AG08395 (cell line): ENCODE data around the gene TBC1D5.
A peak's percentile ranks its signal among the peaks of the same experiment; 100 is the strongest.

Experiments used
- DNase-seq: peaks from one replicate; pipeline ENCODE4 v3.0.0; 2012; ENCODE audit warnings: mixed read lengths, low spot score

TBC1D5 gene

DNA sequence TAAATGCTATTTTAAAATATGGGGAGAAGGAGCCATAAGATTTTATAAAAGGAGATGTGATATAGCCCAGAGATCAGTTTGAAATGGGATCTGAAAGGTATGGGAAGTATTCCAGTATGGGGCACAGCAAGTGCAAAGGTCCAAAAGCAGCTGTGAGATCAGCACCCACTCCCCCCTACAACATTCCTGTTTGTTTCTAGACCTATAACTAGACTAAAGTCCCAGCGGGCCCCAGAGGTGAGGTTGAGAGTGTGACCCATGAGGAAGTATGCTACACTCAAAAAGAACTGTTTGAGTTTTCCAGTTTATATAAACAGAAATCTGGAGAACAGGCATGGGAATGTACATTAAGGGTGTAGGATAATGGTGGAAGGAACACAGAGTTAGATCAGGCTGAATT is 152.5 kb downstream of the TBC1D5 start:
- no peak for DNase-seq

DNA sequence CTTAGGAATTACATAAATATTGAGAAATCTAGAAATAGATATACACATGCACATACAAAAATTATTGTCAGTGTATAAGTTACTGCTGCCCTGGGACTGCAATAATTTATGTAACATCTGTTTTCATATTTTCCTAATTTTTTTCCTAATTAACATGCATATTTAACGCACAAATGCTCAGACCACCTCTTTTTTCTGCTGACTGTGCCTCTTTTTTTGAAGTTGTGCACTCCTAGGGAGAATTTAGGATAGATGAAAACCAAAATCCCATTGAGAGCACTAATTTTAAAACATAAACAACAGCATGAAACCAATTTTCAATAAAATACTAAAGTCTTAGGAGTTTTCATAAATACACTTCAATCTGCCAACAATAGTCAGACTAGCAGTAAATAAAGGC is 154.0 kb downstream of the TBC1D5 start:
- DNase-seq, result no peak

- no peak for DNase-seq
Observed at GRCh38 chr3:17585394-17586325, 156.8 kb downstream of the TBC1D5 start.

- no peak for DNase-seq
Observed at GRCh38 chr3:17584066-17584465, 158.4 kb downstream of the TBC1D5 start.

DNA sequence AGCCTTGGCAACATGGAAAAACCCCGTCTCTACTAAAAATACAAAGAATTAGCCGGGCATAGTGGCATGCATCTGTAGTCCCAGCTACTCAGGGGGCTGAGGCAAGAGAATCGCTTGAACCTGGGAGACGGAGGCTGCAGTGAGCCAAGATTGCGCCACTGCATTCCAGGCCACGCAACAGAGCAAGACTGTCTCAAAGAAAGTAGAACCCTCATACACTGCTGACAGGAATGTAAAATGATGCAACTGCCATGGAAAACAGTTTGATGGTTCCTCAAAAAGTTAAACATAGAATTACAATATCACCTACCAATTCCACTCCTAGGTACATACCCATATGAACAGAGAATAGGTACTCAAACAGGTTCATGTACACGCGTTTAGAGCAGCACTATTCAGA is 158.9 kb downstream of the TBC1D5 start:
- no peak for DNase-seq

DNA sequence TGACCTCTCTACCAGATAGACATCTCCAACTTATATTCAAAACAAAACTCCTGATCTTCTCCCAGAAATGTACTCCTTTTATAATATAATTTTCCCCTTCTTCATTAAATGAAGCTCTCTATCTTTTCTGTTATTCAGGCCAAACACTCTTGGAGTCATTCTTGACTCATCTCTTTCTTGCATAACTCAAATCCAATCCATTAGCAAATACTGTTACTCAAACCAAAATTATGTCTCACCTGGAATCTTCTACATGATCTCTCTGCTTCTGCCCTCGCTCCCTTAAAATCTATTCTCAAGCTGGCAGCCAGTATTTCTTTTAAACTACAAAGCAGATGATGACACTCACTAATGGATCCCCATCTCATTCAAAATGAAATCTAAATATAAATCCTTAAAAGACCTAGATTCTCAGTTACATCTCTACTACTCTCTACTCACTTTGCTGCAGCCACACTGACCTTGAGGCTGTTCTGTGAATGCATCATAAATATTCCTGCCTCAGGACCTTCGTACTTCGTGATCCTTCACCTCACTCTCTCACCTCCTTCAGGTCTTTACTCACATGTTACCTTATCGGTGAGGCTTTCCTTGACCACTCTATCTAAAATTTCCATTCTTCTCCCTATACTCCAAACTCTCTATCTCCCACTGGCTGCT is 160.9 kb downstream of the TBC1D5 start:
- DNase-seq, result no peak

GRCh38 chr3:17580901-17581300 is 161.5 kb downstream of the TBC1D5 start:
- no peak for DNase-seq

- no peak for DNase-seq
Observed at GRCh38 chr3:17579289-17580031, 163.0 kb downstream of the TBC1D5 start.

DNA sequence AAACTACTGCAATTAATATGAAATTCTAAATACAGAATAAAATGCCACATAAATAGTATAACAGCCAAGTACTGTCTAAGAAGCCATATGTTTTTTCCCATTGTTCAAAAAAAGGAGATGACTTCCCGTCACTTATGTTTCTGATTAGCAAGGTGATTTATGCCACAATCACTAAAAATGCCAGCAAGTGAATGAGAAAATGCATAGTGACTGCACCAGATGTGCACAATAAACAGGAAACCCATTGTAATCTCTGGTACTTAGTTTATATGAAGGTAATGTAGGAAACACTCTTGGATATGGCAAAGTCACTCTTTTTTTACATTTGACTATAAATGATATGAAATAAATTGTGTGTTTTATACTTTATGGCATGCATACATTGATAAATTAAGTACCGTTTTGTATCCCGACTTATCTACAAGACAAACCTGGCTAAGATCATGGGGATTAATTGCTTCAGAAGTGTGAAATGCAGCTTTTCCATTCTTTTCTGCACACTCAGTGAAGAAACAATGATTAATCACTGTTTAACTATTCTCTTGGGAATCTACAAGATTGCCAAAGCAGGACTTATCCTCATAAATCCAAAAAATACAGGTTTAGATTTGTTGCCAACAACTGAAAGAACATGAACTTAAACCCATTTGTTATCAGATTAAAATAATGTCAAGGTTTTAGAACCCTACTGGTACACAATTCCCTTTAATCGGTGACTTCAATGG is 164.5 kb downstream of the TBC1D5 start:
- DNase-seq, result peak; percentile 6

DNA sequence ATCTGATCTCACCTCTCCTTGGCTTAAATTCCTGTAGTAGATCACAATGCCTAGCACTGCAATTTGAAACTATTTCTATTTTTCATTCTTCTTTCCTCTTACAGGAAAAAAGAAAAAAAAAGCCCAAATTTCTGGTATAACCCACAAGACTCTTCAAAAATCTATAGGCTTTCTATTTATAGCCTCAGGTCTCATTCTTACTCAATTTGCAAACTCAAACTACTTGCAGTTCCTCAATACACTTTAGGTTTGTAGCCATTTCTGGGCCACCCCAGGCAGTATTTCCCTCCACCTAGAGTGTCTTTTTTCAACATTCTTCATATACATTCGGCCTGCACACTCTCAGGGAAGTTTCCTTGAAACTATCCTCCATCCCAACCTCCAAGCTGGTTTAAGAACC is 169.0 kb downstream of the TBC1D5 start:
- DNase-seq, result no peak

DNA sequence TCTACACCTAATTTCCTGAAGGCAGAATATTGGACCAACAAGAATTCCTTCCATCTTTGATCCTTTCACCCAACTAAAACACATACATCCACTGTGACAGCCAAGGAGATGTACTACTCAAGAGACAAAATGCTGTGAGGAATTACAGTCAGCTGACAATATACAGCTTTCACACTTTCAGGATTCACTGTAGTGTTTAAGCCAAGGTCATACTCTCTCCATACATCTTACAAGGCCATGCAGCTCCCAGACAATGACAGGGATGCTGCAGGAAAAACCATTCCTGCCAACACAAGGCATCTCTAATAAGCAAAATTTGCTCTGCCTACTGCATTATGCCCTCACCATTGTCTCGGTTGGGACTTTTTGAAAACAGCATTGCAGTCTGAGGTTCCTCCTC is 170.7 kb downstream of the TBC1D5 start:
- no peak for DNase-seq

DNA sequence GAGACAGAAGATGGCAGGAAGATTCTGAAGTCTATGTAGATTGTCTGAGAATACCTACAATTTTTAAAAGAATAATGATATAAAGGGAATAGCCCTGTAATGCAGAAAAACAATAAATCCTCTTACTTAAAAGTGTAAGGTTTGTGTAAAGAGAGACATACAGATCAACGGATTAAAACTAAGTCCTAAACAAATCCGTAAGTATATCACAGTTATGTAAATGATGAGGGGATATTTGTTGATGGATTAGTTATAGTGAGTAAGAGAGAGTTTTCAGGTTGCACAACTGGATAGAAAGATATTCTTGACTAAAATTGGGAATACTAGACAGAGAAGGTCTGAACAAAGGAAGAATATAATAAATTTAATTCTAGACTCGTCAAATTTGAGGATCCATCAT is 179.6 kb downstream of the TBC1D5 start:
- no peak for DNase-seq

- no peak for DNase-seq
Observed at GRCh38 chr3:17558565-17558964, 183.9 kb downstream of the TBC1D5 start.

DNA sequence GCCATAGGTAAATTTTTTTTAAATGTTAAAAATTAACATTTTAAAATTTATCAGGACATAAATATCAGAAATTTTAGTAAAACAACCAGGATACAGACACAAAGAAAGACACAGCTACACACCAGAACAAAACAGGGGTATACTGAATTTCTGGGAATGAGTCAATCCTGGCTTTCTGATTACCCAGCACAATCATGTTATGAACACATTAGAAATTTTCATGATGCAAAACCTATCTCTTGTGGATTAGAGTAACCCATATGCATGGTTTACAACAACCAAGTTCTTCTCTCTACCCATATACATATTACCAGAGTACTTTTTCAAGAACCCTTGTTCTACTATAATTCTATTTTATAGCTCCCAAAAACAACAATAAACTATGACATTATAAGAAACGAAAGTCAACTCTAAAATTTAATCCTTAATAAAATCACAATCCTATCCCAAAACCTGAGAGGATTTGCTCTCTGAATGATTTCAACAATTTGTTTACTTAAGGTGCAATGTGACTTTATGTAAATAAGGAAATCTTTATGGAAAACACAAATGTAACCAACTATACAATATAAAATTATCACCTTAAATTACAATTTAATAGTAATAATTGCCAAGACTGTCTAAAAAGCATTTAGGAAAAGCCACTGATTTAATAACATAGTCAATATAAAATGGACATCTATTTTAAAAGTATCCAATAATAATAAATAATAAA is 184.5 kb downstream of the TBC1D5 start:
- no peak for DNase-seq

GRCh38 chr3:17555525-17555924 is 186.9 kb downstream of the TBC1D5 start:
- no peak for DNase-seq

DNA sequence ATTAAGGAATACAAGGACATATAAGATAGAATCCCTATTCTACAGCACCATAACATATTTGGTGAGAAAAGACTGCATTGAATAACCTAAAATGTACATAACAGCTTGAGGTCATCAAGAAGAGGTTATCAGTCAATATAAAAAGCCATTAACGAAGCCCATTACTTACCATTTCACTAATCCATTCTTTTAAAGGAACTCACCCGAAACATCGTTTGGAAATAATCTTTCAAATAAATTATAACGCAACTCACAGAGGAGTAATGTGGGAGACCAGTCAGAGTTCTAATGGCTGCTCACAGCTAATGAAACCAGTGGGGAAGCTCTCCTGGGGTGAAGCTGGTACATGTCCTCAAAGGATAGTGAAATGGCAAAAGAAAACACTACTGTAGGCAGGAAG is 188.4 kb downstream of the TBC1D5 start:
- no peak for DNase-seq

DNA sequence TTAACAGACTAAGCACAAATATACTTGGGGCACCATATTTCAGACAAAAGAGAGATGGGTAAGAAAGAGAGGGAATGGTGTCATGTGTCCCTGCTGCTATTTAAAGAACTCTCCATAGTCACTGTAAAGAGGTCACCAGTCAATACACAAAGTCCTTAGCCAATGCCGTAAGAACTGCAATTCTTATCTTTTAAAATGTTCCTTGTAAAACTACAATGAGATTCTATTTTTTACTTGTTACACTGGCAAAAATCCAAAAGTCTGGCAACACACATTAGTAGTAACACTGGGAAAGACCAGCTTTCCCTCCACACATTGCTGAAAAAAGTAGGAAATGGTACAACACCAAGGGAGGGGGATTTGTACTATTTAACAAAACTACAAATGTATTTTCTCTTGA is 189.4 kb downstream of the TBC1D5 start:
- DNase-seq, result no peak

DNA sequence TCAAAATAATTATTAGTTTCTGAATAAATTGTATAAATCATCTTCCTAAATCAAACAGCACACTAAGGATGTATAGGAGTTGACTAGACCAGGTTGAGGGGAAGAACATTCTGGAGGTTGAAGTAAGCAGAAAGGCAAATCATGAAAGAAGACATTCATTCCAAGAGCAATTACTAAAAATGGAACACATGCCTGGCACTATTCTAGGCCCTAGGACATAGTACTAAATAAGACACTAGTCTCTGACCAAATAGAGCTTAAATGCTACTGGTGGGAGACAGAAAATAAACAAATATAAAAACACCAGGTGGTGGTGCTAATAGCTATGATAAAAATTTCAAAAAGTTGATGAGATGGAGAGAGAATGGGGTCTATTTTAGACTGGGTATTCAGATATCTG is 190.1 kb downstream of the TBC1D5 start:
- no peak for DNase-seq

GRCh38 chr3:17551895-17552294 is 190.5 kb downstream of the TBC1D5 start:
- no peak for DNase-seq

GRCh38 chr3:17551333-17551732 is 191.1 kb downstream of the TBC1D5 start:
- DNase-seq, result no peak

DNA sequence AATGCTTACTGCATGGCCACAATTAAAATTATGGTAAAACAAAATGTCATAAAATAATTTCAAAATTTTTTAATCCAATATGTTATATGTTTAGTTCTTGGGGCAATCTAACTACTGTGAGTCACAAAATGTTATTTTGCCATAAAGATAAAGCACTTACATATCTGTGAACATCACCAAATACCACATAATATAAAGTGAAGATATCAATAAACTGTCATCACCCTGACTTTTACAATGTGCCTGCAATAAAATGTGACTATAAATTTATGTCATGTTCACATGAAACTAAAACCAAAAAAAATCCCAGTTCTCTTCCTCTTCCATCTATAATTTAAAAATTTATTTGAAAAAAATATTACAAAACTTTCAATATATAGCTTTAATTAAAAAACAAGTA is 191.8 kb downstream of the TBC1D5 start:
- DNase-seq, result no peak
